HK-2 (cell line): ENCODE measurements around the gene ZNF513.
"Not testable (repeated sequence)": the region's sequence is repeated elsewhere in the genome, so short reads cannot be mapped to it uniquely, and the experiment has no call there.

Experiments used
- DNase-seq: peaks from one replicate; pipeline ENCODE4 v3.0.0-alpha.2; 2018; ENCODE audit not compliant: unreplicated experiment

The ZNF513 gene

GRCh38 chr2:27356056-27356381, 24.5 kb downstream of the ZNF513 start:
- peak; percentile 80 for DNase-seq

GRCh38 chr2:27354597-27354927, 26.0 kb downstream of the ZNF513 start:
- DNase-seq: no peak

- DNase-seq: no peak
These were observed 26.6 kb downstream of the ZNF513 start for GRCh38 chr2:27353762-27354596.

GRCh38 chr2:27353386-27353761, 27.2 kb downstream of the ZNF513 start:
- DNase-seq: not testable (repeated sequence)

- DNase-seq: no peak
These were observed 28.5 kb downstream of the ZNF513 start for GRCh38 chr2:27351802-27352598.

GRCh38 chr2:27350106-27350693, 30.3 kb downstream of the ZNF513 start:
- no peak for DNase-seq

GRCh38 chr2:27347641-27348040, 32.9 kb downstream of the ZNF513 start:
- DNase-seq: no peak

GRCh38 chr2:27336173-27336572, 44.4 kb downstream of the ZNF513 start:
- DNase-seq: no peak

GRCh38 chr2:27335311-27335710, 45.2 kb downstream of the ZNF513 start:
- no peak for DNase-seq
